Fibroblast of villous mesenchyme (primary cell): ENCODE measurements around the gene FLG. TPM values are rescaled to one million over a fixed set of nuclear protein-coding genes. Genes with fewer than 3 reads are reported as not detected.

ENCODE experiments used
- DNase-seq: peaks from one replicate; pipeline ENCODE4 v3.0.0-alpha.2; 2010; ENCODE audit warnings: low read depth
- H3K4me3 ChIP-seq: 2 replicates; pipeline ENCODE4 v1.5.1; 2011; ENCODE audit warnings: low read depth, mild to moderate bottlenecking, low read length
- total RNA-seq: library from RNA; depleted of rRNA; stranded (reverse); fragments of >200 nt; gene quantifications from 2 replicates; pipeline ENCODE4 v1.2.3, GENCODE V29; 2012
- TF ChIP-seq, protein P1 (sequence below): IDR thresholded peaks from 2 replicates; pipeline ENCODE4 v1.5.1; 2012; ENCODE audit warnings: low read depth, mild to moderate bottlenecking, low read length; ENCODE audit not compliant: insufficient read depth

FLG gene
- total RNA-seq, 1 donor: not detected

DNA sequence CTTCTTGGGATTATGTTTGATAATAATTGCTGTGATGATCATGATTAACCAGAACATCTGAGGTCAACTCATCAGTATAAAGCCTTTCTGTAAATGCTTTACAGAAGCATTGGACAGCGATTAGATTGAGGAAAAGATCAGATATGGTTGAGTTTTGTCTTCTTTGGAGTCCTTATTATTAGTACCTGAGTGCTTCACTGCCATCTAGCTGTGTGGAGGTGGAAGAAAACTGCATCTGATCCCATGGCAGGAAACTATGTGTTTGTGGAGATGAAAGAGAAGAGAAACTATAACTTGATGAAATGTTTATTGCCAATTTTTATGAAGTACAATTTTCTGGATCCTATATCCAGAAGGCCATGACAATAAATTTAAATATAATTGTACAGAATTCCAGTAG, 23.4 kb upstream of the FLG start:
- TF ChIP-seq, protein P1, sequence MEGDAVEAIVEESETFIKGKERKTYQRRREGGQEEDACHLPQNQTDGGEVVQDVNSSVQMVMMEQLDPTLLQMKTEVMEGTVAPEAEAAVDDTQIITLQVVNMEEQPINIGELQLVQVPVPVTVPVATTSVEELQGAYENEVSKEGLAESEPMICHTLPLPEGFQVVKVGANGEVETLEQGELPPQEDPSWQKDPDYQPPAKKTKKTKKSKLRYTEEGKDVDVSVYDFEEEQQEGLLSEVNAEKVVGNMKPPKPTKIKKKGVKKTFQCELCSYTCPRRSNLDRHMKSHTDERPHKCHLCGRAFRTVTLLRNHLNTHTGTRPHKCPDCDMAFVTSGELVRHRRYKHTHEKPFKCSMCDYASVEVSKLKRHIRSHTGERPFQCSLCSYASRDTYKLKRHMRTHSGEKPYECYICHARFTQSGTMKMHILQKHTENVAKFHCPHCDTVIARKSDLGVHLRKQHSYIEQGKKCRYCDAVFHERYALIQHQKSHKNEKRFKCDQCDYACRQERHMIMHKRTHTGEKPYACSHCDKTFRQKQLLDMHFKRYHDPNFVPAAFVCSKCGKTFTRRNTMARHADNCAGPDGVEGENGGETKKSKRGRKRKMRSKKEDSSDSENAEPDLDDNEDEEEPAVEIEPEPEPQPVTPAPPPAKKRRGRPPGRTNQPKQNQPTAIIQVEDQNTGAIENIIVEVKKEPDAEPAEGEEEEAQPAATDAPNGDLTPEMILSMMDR: no peak
- DNase-seq: no peak
- H3K4me3 ChIP-seq: no peak overlapping the region

DNA sequence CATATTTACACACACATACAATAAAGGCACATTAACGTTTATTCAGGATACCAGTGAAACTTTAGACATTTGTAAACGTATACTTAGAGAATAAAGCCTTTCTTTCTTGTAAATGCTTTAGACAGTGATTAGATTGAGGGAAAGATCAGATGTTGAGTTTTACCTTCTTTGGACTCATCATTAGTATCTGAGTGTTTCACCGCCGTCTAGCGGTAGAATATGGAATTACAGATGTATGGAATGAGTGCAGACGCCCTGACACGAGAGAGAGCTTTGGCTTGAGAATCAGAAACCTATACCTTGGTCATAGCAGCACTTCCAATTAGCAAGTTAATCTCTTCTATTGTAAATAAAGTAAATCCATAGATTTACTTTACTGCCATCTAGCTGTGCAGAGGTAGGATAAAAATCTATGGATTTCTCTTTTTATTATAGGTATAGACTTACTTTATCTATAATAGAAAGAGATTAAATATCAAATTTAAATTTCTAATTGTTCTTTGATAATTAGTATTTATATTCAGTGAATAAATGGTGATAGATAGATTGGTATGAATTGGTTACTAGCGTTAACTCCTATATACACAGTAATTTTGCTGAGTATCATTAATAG, 22.2 kb upstream of the FLG start:
- TF ChIP-seq, protein P1: peak; percentile 85
- no peak overlapping the region for H3K4me3 ChIP-seq
- DNase-seq: peak; percentile 26

DNA sequence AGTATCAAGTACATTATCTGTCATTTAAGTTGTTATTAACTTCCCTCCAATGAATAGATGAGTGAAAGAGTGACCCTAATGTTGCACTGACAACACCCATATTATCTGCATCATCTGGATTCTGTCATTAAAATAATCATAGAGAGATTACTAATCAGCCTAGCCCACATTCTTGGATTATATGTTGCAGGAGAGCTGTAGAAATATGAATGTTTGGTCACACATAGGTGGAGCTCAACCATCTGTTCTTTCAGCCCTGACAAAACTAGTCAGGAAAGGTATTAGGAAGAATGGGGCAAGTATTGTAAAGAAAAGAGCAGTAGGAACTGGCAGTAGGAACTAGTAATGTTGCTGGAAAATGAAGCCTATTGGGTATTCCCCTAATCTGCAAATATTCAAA, 19.4 kb upstream of the FLG start:
- TF ChIP-seq, protein P1: no peak
- no peak overlapping the region for H3K4me3 ChIP-seq
- no peak for DNase-seq

DNA sequence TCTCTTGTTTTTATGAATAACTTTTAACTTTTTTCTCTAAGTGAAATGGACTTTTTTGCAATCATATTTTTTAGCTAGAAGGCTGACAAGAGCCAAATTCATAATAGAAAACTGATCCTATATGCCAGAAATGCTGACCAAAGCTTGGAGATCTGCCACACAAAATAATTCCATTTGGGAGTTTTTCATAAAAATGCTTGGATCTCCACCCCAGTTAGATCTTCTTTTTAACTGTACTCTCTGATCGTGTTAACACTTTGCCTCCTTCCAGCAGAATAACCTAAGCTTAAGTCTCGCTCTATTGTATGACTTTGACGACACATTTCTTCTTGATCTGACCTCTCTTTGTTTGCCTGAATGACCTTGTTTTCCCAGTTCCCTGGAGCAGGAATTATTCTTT, 18.0 kb upstream of the FLG start:
- no peak overlapping the region for H3K4me3 ChIP-seq
- DNase-seq: no peak
- TF ChIP-seq, protein P1: no peak

DNA sequence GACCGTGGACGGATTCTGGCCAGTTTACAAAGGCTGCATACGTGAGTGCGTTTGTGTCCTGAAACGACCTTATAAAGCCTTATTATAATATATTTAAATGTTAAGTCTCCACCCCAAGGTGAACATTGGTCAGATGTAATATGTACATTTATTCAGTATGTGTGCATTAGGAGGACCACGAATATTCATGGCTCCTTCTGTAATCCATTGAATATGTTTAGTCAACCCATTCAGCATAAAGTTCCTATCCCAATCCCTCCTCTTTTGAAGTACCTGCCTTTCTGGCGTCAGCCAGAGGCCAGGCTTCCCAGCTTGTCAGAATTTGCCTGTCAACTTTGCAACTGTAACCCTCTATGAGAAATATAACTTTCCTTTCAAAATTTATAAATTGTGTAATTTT, 10.4 kb upstream of the FLG start:
- TF ChIP-seq, protein P1: no peak
- no peak overlapping the region for H3K4me3 ChIP-seq
- DNase-seq: no peak

DNA sequence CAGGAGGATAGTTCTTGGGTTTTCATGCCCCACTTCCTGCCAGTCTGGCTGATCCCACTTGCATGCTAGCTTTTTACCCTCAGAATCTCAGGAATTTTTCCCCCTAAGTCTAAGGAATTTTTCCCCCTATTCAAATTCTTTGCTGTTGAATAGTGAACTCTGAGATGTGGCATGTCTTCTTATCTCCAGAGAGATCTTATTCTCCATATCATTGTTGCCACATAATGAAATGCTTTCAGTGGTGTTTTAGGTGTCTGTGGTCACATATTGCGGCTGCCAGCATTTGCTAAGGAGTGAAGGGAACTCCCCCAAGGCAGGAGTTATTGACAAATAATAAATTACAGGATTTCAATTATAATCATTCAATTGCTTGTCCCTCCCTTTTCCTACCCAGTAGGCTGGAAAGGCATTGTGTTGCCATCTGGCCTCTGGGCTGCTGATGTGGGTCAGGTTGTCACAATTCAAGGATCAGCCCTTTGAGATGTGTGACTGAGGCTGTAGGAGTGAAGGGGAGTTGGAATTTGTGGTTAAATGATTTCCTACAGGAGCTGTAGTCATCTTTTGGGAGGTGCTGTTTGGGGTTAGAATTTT, 3.9 kb upstream of the FLG start:
- DNase-seq: no peak
- TF ChIP-seq, protein P1: no peak

DNA sequence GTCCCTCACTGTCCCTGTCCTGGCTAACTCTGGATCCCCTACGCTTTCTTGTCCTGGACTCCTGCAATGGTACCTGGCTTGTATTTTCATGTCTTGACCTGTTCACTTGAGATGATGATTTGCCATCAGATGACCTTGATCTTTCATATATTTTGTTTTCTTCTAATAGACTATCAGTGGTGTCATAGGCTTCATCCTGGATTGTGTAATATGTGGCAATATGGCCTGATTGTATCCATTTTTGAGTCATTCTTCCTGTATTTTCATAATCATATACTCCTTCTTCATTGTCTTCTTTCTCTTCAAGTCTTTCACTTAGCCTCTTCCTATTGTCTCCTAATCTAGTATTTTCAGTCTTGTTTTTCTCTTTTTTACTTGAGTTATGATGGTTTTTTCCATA, 11.1 kb downstream of the FLG start:
- no peak for DNase-seq
- TF ChIP-seq, protein P1: no peak
- H3K4me3 ChIP-seq: no peak overlapping the region

More for the DNA sequence above, 3.9 kb upstream of the FLG start:
- H3K4me3 ChIP-seq: no peak overlapping the region
